Suprapubic skin (tissue), 4 donors: ENCODE measurements around the gene STK32B. TPM values are rescaled to one million over a fixed set of nuclear protein-coding genes. Genes with fewer than 3 reads are reported as not detected.

Source experiments
- DNase-seq, 2 donors: peaks; one replicate each; pipeline ENCODE4 v3.0.0-alpha.2; 2019; ENCODE audit warnings: low spot score in 2 of 2
- H3K27ac ChIP-seq: fragments of 200-600 bp; sonication (generic); one replicate; pipeline ENCODE4 v1.5.1; 2019
- H3K27me3 ChIP-seq: fragments of 200-600 bp; sonication (generic); one replicate; pipeline ENCODE4 v1.5.1; 2019
- H3K36me3 ChIP-seq: fragments of 200-600 bp; sonication (generic); one replicate; pipeline ENCODE4 v1.5.1; 2019
- H3K4me1 ChIP-seq: fragments of 200-600 bp; sonication (generic); one replicate; pipeline ENCODE4 v1.5.1; 2019
- H3K4me3 ChIP-seq: fragments of 200-600 bp; sonication (generic); one replicate; pipeline ENCODE4 v1.5.1; 2019; ENCODE audit warnings: mild to moderate bottlenecking
- H3K9me3 ChIP-seq: fragments of 200-600 bp; sonication (generic); one replicate; pipeline ENCODE4 v1.5.1; 2019
- EP300 ChIP-seq: sonication (generic); formaldehyde crosslinking; IDR thresholded peaks from one replicate; pipeline ENCODE4 v1.6.1; 2017; ENCODE audit warnings: antibody characterized with exemption
- POLR2A ChIP-seq, 2 donors: fragments of 450-650 bp; IDR thresholded peaks; one replicate each; pipeline ENCODE4 v1.6.1; 2017; ENCODE audit warnings: antibody characterized with exemption in 2 of 2, mild to moderate bottlenecking in 2 of 2, moderate library complexity in 2 of 2
- POLR2AphosphoS5 ChIP-seq, 3 donors: sonication (generic); formaldehyde crosslinking; IDR thresholded peaks; one replicate each; pipeline ENCODE4 v1.6.1; 2017; ENCODE audit warnings: antibody characterized with exemption in 3 of 3
- WGBS: methylation state at CpG from one replicate; pipeline ENCODE4 v1.1.5; 2018; 5-methylcytosine and 5-hydroxymethylcytosine counted together
- total RNA-seq, 4 donors: library from RNA; depleted of rRNA; stranded (reverse); fragments of >200 nt; gene quantifications; one replicate each; pipeline ENCODE4 v1.1.0, GENCODE V29; 2016
- TF ChIP-seq, protein P1 (sequence below), 2 donors: fragments of 200-600 bp in 1 of 2; fragments of 450-650 bp in 1 of 2; sonication (generic) in 1 of 2; IDR thresholded peaks; one replicate each; pipeline ENCODE4 v1.5.1; 2016 to 2019; ENCODE audit warnings: antibody characterized with exemption in 2 of 2, mild to moderate bottlenecking in 1 of 2, moderate library complexity in 1 of 2

Gene STK32B
- total RNA-seq, 4 donors from 2014 or later, result 0.76 to 2.2 (median 1.2) TPM

DNA sequence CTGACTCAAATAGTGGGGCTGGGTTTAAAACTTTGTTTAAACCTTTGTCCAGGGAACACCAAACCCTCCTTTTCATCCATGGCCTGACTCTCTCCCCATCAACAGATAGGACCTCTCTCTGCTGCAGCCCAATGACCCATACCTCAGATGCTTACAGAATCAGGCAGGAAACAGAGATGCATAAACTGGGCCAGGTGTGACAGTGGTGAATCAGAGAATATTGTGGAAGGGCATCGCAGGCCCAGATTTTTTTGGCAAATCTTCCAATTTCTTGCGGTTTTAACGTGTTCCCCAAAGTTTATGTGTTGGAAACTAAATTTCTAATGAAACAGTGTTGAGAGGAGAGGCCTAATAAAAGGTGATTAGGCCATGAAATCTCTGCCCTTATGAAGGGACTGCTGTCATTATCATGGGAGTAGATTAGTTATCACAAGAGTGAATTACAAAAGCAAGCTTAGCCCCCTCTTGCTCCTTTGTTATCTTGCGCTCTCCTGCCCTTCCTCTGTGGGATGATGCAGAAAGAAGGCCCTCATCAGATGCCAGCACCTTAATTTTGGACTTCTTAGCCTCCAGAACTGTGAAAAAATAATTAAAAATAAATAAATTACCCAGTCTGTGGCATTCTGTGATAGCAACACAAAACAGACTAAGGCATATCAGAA lies 82.8 kb downstream of the STK32B start:
- Histone ChIP-seq H3K9me3 (no peaks in the 10 kb centered on the region), H3K27me3 (no peaks in the 10 kb centered on the region), H3K36me3 (no peaks in the 10 kb centered on the region), H3K4me3 (no peak overlapping the region), H3K4me1 (peaks cover 6% of the 10 kb centered on the region), H3K27ac (no peak overlapping the region)
- WGBS, result 69% methylated on average over 4 of the region's 4 CpGs
- DNase-seq, result no peak
- no peak for TF ChIP-seq POLR2AphosphoS5 (IDR thresholded peaks at IDR 0.05)
- TF ChIP-seq, protein P1, sequence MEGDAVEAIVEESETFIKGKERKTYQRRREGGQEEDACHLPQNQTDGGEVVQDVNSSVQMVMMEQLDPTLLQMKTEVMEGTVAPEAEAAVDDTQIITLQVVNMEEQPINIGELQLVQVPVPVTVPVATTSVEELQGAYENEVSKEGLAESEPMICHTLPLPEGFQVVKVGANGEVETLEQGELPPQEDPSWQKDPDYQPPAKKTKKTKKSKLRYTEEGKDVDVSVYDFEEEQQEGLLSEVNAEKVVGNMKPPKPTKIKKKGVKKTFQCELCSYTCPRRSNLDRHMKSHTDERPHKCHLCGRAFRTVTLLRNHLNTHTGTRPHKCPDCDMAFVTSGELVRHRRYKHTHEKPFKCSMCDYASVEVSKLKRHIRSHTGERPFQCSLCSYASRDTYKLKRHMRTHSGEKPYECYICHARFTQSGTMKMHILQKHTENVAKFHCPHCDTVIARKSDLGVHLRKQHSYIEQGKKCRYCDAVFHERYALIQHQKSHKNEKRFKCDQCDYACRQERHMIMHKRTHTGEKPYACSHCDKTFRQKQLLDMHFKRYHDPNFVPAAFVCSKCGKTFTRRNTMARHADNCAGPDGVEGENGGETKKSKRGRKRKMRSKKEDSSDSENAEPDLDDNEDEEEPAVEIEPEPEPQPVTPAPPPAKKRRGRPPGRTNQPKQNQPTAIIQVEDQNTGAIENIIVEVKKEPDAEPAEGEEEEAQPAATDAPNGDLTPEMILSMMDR (IDR thresholded peaks at IDR 0.05), result no peak
- no peak for TF ChIP-seq EP300
- no peak for TF ChIP-seq POLR2A (IDR thresholded peaks at IDR 0.05)

DNA sequence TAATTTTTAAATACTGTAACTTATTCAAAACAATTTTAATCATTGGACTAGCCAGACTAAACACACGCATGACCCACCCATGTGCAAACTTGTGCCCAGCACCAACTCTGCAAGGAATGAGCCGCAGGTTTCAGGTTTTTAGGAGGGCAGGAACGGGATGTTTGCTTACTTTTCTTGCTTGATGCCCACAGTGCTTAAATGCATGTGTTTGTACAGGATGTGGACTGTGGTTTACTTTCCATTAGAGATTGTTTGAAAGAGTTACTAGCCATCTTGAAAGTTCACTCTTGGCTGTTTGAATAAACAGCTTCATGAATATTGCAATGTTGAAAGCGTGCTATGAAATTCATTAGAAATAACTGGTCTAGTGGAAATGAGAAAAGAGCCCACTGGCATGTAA lies 83.3 kb downstream of the STK32B start:
- 89% methylated on average over 4 of the region's 4 CpGs for WGBS
- no peak for DNase-seq
- Histone ChIP-seq H3K27me3 (no peaks in the 10 kb centered on the region), H3K4me1 (peaks cover 6% of the 10 kb centered on the region), H3K27ac (no peak overlapping the region), H3K4me3 (no peak overlapping the region), H3K9me3 (no peaks in the 10 kb centered on the region), H3K36me3 (no peaks in the 10 kb centered on the region)
- TF ChIP-seq EP300, result no peak
- TF ChIP-seq, protein P1 (IDR thresholded peaks at IDR 0.05), result no peak
- TF ChIP-seq POLR2A (IDR thresholded peaks at IDR 0.05), result no peak
- no peak for TF ChIP-seq POLR2AphosphoS5 (IDR thresholded peaks at IDR 0.05)

DNA sequence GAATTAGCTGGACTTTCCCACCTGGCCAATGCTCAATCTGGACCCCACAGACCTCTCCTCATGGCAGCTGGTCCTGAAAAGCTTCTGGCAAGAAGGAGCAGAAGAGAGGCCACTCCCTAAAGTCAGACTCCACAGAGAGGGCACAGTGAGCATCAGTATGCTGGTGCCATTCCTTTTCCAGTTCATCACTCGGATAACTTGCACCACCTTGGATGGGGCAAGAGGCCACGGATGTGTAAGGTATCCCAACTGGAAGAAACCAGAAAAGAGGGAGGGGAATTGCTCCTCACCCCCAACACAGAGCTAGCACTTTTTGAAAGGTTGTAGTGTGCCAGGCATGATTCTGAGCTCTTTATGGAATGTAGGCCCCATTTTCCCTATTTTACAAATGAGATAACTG lies 85.9 kb downstream of the STK32B start:
- H3K27ac ChIP-seq, result no peak overlapping the region
- H3K36me3 ChIP-seq, result no peaks in the 10 kb centered on the region
- H3K27me3 ChIP-seq, result no peaks in the 10 kb centered on the region
- no peak overlapping the region for H3K4me3 ChIP-seq
- DNase-seq, result no peak
- peaks cover 6% of the 10 kb centered on the region for H3K4me1 ChIP-seq
- no peak for TF ChIP-seq POLR2A (IDR thresholded peaks at IDR 0.05)
- TF ChIP-seq EP300, result no peak
- no peak for TF ChIP-seq POLR2AphosphoS5 (IDR thresholded peaks at IDR 0.05)
- TF ChIP-seq, protein P1 (IDR thresholded peaks at IDR 0.05), result no peak
- no peaks in the 10 kb centered on the region for H3K9me3 ChIP-seq
- 89% methylated on average over 2 of the region's 2 CpGs for WGBS

DNA sequence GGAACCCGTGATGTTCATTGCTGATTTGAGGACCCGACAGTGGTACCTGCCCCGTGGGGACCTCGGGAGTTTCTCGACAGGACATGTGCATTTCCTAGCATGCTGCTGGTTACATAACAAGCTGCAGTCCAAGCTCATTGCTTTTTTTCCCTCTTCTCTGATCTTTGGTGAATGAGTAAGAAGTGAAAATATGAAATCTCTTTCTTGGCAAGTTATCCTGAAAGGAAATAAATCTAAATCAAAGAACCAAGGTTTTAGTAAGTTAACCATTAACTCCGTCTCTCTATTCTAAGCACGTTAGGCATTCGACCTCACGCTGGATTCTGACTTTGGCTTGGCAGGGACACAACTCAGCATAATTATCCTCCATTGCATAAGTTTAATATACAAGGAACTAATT lies 86.6 kb downstream of the STK32B start:
- no peak overlapping the region for H3K27ac ChIP-seq
- no peaks in the 10 kb centered on the region for H3K27me3 ChIP-seq
- no peaks in the 10 kb centered on the region for H3K9me3 ChIP-seq
- H3K4me3 ChIP-seq, result no peak overlapping the region
- TF ChIP-seq, protein P1 (IDR thresholded peaks at IDR 0.05), result no peak
- no peak for TF ChIP-seq POLR2A (IDR thresholded peaks at IDR 0.05)
- TF ChIP-seq EP300, result no peak
- no peak for TF ChIP-seq POLR2AphosphoS5 (IDR thresholded peaks at IDR 0.05)
- peaks cover 6% of the 10 kb centered on the region for H3K4me1 ChIP-seq
- H3K36me3 ChIP-seq, result no peaks in the 10 kb centered on the region
- DNase-seq, result no peak
- 41% methylated on average over 9 of the region's 9 CpGs for WGBS

DNA sequence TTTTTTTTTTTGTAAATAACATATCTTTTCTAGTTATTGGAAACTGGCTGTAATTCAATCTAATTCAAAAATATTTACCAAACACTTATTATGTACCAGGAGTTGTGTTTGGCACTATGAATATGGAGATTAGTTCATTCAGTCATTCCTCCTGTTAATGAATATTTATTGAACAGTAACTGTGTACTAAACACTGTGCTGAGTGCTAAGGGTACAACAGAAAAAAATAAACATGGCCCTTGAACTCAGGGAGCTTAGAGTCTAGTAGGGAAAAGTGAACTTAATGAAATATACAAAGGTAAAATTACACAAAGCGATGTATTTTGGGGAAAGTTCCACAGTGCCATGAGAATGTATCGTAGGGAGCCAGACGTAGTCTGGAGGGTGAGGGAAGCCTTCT lies 87.1 kb downstream of the STK32B start:
- 91% methylated on average over 3 of the region's 3 CpGs for WGBS
- TF ChIP-seq, protein P1 (IDR thresholded peaks at IDR 0.05), result no peak
- TF ChIP-seq POLR2AphosphoS5 (IDR thresholded peaks at IDR 0.05) (no peak), POLR2A (IDR thresholded peaks at IDR 0.05) (no peak), EP300 (no peak)
- no peak for DNase-seq
- Histone ChIP-seq H3K27ac (no peak overlapping the region), H3K4me3 (no peak overlapping the region), H3K4me1 (peaks cover 6% of the 10 kb centered on the region), H3K36me3 (no peaks in the 10 kb centered on the region), H3K27me3 (no peaks in the 10 kb centered on the region), H3K9me3 (no peaks in the 10 kb centered on the region)
